Measurements from ENCODE around the gene PLEKHG7.

DNA sequence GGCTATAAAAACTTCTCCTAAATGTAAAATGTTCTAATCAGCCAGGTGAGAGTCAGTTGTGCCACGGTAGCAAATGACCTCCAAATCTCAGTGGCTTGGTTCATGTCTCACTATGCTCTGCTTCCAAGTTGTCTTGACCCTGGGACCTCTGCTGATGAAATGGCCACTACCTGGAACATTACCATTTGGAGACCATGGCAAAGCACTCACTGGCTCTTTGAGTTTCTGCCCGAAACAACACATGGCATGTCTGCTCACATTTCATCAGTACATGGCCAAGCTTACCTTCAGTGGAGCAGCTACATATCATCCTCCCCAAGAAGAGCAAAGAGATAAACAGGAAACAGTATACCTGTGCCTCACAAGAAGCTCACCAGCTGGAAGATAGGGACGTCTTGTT is 40.2 kb downstream of the PLEKHG7 start:
- TF ChIP-seq CTCF (IDR thresholded peaks at IDR 0.05; ENCODE audit: borderline replicate concordance, extremely low read depth, low read length, poor library complexity, severe bottlenecking): no peak
- no peak for TF ChIP-seq EZH2 (IDR thresholded peaks at IDR 0.05; ENCODE audit: borderline replicate concordance, low read depth, low read length, severe bottlenecking)
